ENCODE data around the gene TULP4.
"Not testable (repeated sequence)": the region's sequence is repeated elsewhere in the genome, so short reads cannot be mapped to it uniquely, and the experiment has no call there.

TULP4 gene

DNA sequence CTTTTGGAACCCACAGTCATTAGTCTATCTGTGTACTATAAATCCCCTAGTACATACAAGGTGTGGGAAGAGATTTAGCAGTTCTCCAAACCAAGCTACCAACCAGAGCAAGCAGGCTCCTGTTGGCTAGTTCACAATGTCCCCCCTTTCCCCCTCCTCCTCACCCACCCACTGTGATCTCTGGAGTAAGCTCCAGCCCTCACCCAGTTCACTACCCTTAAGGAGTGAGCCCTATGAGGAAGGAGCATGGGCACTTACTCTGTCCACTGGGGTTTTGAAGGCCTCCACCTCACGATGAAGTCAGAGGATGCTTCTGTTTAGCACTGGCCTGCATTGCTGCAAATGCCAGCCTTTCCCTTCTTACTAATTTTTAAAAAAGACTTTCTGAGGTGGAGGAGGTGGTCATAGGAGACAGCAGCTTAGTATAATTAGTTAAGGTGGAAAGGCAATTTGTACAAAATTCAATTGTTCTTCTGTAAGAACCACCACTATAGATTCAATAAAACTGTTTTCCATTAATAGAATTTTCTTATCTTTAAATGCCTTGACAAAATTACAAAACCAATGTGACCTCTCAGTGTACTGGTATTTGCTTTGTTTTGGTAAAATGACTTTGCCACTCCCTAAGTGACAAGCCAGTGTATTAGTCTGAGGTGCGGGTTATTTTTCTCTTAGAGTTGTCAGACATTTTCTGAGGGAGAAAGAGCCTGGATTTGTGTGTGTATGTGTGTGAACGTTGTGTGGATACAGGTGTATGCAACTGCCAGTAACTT is 86.2 kb downstream of the TULP4 start:
- DNase-seq, result no peak

DNA sequence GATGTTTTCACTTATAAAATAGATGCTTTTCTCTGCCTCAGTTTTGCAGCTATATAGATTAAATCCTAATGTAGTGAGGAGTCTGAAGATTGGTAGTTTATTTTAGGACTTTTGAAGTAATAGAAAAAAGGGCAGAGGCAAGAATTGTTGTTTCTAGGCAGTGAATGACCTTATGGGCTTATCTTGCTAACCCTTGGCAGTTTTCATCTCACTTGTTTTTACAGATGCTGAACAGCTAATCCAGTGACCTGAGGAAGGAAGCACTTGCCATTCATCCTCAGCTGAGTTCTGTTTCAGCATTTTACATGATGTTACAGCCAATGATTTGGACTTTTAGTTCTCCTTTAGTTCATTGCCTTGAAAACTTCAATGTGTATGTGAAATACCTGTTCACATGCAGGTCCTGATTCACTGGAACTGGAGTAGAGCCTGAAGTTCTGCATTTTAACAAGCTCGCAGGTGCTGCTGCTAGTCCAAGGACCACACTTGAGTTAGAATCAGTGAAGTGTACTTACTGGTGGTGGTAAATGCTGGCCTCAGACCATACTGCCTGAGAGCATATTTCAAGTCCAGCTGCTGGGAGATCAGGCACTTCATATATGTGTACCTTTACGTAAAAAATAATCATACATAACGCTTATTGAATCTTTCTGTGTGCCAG is 86.9 kb downstream of the TULP4 start:
- DNase-seq, result no peak

DNA sequence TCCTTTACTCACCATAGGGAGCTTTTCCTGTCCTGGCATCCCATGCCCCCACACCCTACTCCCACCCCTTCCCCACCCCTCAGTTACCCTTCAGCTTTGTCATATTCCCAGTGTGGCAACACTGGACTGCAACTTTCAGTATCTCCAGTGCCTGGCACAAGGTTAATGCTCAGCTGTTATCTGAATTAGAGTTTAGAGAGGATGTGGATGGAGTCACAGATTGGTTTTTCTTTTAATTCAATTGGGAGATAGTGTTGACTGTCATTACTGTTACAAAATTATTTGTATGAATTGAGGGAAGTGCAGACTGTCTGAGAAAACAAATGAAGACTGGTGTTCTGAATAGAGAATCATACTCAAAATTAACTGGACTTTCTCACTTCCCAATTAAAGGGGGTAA is 89.9 kb downstream of the TULP4 start:
- DNase-seq, result no peak

DNA sequence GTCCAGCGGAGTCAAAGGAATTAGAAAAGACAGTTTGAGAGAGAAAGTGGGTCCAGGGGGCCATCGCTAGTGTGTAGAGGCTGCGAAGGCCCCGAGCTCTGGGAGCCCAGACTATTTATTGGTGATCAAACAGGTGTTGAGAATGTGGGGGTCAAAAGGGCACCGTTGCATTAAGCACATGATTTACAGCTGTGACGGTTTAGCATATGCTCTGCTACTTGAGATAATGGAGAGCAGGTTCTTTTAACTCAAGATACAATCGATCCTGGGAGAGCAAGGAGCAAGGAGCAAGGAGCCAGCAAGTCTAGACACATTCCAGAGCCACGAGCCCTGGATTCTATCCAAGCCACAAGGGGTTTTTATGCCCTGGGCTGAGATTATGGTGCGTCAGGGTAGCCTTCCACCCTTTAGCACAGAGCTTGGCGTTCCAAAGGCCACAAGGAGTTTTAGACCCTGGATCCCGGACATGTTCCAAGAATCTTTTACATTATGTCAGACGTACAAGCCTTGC is 93.1 kb downstream of the TULP4 start:
- not testable (repeated sequence) for DNase-seq

DNA sequence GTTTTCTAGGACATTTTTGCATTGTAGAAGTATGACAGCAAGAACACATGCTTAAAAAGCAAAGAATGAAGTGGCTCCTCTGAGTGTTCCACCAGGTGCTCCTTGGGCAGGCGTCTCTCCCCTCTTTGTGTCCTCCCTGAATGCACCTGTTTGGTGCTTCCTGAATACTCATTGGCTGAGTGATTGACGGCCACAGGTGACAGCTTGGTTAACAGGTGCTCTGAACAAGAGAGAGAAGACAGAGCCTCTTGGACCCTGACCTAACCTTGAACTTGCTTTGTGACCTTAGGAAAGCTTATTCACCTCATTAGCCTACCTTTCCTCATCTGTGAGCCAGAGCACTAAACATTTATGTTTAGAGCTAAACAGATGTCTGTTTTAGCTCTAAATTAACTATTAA is 93.7 kb downstream of the TULP4 start:
- DNase-seq, result no peak

DNA sequence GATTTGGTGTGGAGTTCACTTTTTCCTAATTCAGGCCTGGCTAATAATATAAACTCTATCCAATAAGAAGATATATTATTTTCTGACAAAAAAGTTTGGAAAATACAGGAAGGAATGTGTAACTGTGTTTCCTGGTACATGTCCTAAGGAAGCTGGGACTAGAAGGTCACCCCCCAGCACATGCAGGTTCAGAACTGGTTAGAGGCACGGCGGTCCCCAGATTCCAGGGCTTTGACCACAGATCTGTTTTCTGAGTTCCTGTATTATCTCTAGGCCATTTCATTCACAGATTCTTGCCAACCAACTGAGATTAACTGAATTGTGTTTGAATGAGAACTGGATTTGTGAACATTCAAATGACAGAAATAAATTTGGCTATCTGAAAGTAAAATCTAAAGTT is 94.5 kb downstream of the TULP4 start:
- no peak for DNase-seq

DNA sequence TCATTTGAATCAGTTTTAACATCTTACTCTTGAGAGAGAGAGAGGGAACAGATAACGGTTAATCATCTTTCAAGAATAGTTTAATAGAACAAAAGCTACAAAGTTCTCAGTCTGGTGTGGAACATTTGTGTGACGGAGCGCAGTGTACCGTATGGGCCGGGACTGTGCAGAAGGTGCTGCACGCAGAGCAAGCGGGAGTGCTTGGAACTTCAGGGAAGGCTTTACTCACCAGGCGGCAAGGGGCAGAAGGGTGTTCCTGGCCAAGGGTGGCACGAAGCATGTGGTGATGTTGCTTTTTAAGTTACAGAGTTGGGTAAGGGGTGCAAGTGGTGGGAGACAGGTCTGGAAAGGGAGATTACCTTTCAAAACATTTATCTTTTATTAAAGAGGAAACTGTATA is 95.7 kb downstream of the TULP4 start:
- no peak for DNase-seq

DNA sequence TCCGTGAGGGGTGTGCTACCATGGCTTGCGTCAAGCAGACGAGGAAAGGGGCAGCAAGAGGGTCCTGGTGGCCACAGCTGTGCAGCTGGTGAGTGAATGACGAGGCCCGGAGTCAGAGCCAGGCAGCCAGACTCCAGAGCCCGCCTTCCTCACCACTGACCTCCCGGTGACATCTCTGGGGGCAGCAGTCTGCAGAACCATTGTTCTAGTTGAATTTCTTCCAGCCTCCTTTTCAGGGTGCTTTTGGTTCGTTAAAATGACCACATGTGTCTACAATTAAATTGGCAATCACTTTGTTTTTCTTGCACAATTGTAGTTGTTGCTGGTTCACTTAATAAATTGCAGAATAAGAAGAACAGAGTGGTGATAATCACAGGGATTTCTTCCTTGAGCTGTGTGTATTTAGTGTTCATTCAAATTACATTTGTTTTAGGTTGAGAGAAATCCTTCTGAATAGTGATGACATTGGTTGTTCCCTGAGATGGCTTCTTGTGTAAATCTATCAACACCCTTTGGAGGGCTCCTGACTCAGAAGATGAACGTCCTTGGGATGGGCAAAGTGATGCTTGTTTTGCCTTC is 96.4 kb downstream of the TULP4 start:
- DNase-seq, result no peak

DNA sequence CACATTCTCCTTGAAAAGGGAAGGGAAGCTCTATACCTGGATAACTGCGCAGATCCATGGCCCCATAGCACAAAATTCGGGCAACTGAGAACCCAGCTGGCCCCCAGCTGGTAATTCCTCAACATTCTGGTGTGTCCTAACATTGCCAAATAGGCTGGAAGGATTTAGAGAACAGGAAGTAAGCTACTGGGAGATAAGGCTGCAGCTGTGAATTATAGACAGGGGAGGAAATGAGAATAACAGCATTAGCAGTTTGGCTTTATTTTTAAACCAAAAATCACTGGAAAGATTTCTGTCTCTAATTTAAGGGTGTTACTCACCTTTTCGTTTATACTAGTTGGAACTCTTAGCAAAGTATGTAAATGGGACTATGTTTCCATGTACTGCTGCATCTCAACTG is 97.2 kb downstream of the TULP4 start:
- no peak for DNase-seq

DNA sequence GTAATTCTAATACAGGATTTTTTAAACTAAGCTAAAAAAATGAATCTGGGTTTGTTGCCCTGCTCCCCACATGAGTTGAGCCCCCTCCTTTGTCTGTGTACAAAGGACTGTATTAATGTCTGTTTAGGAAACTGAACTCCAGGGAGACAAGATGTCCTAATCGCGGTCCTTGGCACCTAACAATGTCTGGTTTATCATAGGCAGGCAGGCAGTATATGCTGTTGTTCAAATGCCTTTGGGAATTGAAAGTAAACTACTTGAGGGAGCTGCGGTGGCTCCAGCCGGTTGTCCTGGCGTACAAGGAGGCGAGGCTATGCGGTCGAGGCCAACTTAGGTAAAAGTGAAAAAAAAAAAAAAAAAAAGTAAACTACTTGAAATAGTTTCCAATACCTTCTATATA is 98.5 kb downstream of the TULP4 start:
- no peak for DNase-seq

DNA sequence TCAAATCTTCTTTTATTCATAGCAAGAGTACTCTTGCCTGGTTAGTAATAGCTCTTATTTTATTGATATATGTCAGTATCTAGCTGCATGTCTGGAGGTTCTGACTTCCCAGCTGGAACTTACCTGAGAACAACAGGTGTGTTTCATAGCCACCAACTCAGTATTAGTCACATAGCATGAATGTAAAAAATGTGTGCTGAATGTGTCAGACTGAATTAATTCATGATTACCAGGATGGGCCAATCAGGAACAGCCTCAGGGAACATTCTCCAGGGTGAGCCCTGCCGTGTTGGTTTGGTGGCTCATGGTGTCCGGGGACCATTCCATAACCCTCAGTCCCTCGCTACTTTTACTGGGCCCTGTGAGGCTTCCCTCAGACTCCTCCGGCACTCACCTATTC is 99.7 kb downstream of the TULP4 start:
- DNase-seq, result peak; percentile 10

DNA sequence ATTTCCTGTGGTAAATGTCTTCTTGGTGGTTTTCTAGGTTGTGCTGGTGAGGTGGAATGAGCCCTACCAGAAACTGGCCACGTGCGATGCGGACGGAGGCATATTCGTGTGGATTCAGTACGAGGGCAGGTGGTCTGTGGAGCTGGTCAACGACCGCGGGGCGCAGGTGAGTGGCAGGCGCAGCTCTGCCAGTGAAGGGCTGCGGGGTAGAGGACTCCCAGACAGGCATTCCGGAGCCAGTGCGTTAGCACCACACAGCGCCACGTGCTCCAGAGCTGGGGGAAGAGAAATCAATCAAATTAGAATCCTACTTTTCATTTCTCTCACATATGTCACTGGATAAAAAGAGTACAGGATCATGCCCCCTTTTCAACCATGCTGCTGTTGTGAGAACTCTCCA is 100.8 kb downstream of the TULP4 start:
- DNase-seq, result no peak

DNA sequence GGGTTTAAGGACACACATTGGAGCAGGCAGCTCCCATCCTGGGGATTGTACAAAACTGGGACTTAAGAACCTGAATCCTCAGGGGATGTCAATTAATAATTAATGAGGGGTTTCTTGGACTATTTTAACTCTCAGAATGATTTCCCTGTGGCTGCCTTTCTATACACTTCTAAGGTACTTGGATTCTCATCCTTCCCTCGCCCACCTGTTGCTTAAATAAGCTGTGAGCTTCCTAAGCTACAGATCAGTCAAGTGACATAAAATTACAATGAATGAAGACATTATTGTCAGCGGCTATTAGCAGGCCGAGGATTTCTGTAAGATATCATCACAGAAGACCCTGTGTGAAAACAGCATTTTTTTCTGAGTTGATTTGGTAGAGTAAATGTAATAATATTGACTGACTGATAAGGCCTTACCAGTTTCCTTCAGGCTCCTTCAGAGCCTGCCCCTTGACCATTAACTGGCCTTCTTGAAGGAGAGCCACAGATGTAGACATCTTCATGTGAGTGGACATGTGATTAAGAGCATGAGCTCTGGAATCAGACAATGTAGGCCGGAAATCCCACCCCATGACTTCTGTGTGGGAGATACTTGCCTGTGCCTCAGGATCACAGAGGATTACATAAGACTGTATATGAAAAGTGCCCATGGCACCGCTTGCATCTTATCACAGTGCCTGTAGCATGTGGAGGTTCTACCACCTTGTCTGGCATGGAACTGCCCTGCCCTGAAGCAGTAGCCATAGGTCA is 101.7 kb downstream of the TULP4 start:
- DNase-seq, result no peak

DNA sequence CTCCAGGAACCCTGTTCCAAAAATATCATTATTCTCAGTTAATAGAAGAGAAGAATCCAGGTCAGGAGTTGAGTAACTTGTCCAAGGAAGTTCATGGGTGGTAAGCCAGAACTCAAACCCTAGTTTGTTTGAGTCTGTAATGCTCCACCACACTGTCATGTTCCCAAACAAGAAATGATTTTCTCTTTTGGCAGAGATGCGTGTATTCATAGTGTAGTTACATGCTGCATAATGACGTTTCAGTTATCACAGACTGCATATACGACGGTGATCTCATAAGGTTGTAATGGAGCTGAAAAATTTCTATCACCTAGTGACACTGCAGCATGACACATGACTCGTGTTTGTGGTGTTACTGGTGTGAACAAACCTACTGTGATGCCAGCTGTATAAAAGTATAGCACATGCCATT is 102.6 kb downstream of the TULP4 start:
- peak; percentile 22 for DNase-seq

DNA sequence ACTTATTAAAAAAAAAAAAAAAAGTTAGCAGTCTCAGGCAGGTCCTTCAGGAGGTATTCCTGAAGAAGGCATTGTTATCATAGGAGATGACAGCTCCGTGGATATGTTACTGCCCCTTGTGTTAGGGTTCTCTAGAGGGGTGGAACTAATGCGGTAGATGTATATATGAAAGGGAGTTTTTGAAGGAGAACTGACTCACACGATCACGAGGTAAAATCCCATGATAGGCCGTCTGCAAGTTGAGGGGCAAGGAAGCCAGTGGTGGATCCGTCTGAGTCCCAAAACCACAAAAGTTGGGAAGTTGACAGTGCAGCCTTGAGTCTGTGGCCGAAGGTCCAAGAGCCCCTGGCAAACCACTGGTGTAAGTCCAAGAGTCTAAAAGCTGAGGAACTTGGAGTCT is 103.4 kb downstream of the TULP4 start:
- no peak for DNase-seq

DNA sequence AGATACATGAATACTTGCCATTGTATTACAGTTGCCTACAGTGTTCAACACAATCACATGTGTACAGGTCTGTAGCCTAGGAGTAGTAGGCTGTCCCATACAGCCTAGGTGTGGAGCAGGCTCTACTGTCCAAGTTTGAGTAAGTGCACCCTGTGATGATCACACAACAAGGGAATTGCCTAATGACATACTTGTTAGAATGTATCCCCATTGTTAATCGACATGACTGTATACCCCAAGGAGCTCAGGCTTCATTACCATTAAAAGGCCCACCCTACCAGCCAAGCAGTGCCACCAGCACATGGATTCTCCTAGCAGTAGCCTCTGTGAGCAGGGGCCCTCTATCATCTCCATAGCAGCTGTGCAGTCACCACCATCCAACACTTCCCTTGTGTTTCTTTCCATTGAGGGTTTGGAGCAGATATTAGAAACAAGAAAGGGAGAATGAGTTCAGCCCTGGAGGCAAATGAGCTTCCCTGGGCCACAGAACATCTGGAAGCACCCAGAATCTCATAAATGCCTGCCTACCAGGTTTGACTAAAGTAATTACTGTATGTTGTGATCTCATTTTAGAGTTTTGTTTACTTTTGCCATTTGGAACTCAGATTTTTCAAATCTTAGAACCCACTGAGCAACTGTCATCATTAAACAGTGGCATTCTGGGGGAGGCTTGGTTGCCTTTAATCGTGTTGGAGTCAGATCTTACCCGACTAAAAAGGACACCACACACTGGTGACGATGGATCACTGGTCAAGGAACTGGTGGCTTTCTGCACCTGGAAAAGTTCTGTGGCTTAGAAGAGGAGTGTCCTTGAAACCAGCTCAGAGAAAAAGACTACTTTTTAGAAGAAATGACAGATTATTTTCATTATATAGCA is 104.9 kb downstream of the TULP4 start:
- DNase-seq, result no peak

DNA sequence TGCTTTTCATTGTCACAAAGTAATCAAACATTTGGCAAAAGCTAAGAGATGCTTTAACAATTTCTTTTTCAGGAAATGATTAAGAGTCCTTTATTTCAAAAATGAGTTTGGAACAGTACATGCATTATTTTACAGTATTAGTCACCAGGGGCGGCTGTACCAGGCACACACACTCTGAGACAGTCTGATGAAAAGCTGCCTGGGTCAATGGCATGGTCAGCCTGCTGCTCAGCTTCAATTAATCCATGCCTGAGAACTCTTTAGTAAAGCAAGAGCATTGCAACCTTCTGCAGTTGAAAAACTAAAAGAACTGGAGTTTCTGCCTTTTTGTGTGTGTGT is 105.5 kb downstream of the TULP4 start:
- peak; percentile 45 for DNase-seq

DNA sequence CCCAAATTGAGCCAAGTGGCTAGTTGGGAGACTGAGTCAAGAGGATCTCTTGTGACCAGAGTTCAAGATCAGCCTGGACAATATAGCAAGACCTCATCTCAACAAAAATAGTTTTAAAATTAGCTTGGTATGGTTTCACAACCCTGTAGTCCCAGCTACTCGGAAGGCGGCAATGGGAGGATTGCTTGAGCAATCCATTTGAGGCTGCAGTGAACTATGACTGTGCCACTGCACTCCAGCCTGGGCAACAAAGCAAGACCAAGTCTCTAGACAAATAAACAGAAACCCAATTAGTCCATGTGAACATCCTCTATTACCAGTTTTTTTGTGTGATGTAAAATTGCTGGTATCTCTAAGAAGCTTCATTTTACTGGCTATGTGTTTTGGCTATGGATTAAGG is 106.2 kb downstream of the TULP4 start:
- DNase-seq, result no peak

DNA sequence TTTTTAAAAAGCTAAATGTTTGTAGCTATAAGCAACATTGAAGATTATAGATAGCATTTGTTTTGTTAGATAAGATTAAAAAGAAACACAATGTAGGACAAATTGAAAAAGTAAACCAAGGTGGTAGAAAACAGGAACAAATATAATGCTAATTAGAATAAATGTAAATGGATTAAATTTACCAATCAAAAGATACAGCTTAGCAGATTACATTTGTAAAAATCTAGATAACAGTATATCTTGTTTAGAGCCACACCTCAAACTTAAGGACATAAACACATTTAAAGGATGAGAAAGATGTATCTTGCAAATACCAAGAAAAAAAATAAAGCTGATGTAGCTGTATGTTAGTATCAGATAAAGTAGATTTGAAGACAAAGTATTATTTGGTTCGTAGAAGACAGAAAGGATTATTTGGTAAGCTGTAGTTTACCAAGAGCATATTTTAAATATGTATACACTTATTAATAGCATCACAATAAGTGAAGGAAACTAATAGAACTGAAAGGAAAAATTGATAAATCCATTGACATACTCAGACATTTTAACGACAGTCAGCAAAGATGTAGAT is 107.2 kb downstream of the TULP4 start:
- DNase-seq, result no peak

DNA sequence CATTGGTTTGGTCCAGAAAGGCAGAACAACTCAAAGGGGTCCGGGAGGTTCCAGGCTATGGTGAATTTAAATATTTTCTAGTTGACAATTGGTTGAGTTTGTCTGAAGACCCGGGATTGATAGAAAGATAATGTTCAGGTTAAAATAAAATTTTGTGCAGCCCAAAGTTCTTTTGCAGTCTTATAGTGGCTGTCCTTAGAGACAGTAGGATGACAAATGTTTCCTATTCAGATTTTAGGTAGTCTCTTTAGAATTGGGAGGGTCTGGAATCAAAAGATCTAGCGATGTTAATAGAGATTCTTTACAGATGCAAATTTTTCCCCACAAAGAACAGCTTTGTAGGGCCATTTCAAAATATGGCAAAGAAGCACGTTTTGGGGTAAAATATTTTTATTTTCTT is 109.1 kb downstream of the TULP4 start:
- DNase-seq, result no peak

DNA sequence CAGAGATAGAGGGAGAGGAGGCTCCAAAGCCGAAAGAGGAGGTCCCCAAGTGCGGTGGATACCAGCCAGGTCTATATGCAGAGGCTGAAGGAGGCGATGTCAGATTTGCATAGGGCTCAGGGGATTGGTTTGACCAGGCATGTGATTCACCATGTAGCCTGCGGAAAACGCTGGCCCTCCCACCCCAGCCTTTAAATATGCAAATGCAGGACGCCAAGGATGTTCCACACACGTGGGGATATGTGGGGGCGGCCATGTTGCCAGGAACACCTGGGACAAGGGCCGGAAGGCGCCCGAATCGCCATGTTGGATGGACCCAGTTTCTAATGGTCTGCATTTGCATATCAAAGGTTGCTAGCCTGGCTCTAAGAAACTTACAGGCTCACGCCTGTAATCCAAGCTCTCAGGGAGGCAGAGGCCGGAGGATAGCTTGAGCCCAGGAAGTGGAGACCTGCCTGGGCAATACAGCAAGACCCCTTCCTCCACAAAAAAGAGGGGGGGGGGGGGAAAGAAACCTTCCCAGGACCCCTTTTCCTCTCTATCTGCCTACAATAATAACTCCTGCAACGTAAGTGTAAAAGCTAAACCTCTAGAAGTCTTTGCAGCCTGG is 110.5 kb downstream of the TULP4 start:
- no peak for DNase-seq

DNA sequence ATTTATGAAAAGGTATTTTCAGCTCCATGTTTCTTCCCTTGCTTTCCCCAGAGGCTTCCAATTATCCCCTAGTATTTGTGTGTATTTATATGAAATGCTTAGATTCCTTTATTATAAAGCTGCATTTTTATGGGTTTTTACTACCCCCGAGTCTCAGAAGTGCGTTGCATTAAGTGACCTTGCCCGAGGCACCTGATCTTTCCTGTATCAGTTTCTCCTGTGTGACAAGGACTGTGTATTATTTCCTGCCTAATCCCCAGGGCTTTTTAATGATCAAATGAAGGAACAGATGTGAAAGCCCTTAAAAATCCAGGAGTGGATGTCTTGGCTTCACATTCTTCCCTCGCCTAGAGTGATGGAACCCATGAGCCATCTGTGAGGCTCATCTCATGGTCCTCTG is 118.8 kb downstream of the TULP4 start:
- DNase-seq, result no peak

Measured in kidney glomerular epithelial cell (primary cell).